ENCODE data around the gene SETD6.

Gene SETD6

GRCh38 chr16:58507963-58508670 is 7.2 kb upstream of the SETD6 start:
- ATAC-seq, result no peak

DNA sequence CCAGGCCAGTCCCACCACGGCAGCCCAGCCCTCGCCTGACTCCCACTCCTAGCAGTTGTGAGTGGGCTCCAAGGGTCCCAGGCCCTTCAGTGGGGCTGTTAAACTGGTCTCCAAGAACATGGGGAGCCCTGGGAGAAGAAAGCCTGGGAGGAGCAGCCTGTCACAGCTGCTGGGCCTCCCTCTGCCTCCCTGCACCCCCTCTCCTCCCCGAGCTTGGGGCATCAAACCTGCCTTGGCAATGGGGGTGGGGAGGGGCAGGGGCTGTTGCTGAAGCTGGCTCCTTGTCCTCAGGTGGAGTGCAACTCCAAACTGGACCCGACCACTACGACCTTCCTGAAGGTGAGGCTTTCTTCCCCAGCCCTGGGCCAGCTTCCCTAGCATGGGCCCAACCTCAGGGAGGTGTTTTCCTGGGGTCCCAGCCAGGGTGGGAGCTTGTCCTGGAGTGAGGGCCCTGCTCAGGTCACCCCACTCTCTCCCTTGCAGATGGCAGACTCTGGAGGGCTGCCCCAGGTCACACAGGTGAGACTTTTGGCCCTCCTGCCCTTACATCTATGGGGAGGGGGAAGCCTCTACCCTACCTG is 6.6 kb upstream of the SETD6 start:
- no peak for ATAC-seq

DNA sequence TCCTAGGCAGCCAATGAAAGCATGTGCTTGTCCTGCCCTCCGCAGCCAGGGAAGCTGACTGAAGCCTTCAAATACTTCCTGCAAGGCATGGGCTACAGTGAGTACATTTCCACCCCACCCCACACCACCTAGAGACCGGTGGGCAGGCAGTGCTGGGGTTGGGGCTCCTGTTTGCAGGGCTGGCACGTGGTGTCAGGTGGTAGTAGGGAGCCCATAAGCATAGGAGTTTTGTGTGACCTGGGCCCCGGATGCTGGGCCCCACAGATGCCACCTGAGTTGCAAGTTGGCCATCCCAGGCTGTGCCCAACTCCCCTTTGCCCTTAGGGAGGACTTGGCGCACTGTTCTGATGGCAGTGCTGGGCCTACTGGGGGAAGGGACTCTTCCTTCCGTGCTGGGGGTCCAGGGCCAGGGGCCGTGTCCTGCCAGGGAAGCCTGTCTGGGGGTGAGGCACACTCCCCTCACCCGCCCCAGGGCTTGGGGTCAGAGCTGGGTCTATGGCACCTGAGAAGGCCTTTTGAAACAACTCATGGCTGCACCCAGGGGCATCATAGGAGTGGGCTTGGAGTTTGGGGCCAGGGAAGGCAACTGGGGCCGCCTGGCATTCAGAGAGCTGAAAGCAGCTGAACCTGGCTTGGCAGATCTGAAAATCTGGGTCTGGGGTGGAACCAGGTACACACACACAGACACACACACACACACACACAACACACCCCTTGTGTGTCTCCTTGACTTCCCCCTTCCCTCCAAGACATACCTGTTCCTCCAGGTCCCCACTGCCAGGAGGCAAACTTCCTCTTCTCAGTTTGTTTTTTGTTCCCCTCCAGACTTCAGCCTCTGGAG is 5.8 kb upstream of the SETD6 start:
- no peak for ATAC-seq

GRCh38 chr16:58510097-58510775 is 5.1 kb upstream of the SETD6 start:
- no peak for ATAC-seq

DNA sequence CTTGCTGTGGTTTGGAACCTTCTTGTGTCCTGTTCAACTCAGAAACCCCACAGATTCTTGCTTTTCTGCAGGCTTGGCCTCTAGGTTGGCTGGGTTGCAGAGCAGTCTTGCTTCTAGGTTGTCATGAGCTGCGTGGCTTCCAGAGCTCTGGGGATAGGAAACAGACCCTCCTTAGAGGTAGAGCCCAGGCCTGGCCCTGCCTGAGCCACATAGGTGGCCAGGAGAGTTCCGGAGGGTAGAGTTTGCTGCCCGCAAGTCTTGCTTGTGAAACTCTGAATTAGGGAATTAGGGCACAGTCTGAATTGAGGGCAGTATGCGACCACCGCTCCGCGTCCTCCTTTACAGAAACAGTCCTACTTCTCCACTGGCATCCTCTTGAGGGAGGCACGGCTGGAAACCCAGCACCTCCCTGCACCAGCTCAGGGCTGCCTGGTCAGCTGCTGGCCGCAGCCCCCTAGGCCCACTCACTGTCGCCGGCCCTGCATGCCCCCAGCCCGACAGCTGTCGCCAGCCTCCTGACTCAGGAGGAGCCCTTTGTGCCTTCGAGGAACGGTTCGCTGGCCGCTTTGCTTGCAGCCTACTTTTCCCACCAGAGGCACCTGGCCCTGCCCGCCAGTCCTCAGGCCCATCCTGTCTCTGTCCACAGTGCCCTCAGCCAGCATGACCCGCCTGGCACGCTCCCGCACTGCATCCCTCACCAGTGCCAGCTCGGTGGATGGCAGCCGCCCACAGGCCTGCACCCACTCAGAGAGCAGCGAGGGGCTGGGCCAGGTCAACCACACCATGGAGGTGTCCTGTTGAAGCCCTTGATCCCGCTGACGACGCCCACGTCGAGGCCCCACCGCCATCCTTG is 4.3 kb upstream of the SETD6 start:
- ATAC-seq, result no peak

GRCh38 chr16:58511933-58512815 is 3.1 kb upstream of the SETD6 start:
- ATAC-seq, result peak; percentile 45 to 54

- ATAC-seq, result no peak
Measured at GRCh38 chr16:58513874-58514273, 1.4 kb upstream of the SETD6 start.

GRCh38 chr16:58515871-58516767 is 802 bp downstream of the SETD6 start:
- ATAC-seq, result peak; percentile 46 to 53

- no peak for ATAC-seq
Measured at GRCh38 chr16:58516768-58517107, 1.4 kb downstream of the SETD6 start.

GRCh38 chr16:58518083-58518979 is 3.0 kb downstream of the SETD6 start:
- peak; percentile 33 to 41 for ATAC-seq

GRCh38 chr16:58518980-58519368 is 3.7 kb downstream of the SETD6 start:
- no peak for ATAC-seq

GRCh38 chr16:58519707-58520106 is 4.4 kb downstream of the SETD6 start:
- ATAC-seq, result no peak

DNA sequence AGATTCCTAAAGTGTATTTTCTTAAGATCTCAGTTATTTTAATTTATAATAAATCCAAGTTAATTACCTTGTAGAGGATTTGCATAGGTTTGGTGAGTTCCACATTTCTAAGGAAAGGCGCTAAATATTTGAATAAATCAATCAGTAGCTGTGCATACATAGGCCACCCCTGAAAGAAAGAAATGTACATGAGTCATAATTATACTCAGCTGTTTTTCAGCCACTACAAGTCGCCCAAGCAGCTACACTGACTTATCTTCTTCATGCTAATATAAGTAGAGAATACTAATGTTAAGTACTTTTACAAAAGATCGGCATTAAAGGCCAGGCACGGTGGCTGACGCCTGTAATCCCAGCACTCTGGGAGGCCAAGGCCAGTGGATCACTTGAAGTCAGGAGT is 14.9 kb downstream of the SETD6 start:
- no peak for ATAC-seq

DNA sequence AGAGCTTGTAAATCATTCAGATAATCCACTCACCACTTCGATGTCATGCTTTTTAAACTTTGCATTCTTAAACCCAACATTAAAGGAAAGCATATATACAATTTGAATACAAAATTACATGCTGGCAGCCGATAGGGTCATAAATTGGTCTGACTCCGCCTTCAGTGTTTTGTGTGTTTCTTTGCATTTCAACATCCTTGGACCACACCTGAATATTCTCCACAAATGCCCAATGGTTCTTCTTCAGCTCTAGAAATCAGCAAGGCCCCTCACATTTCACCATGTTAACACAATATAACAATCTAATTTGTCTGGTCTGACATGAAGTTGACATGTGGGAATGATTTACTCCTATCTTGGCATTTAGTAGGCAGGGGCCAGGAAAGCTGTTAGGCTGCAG is 17.1 kb downstream of the SETD6 start:
- no peak for ATAC-seq

GRCh38 chr16:58533751-58534470 is 18.6 kb downstream of the SETD6 start:
- ATAC-seq, result no peak

DNA sequence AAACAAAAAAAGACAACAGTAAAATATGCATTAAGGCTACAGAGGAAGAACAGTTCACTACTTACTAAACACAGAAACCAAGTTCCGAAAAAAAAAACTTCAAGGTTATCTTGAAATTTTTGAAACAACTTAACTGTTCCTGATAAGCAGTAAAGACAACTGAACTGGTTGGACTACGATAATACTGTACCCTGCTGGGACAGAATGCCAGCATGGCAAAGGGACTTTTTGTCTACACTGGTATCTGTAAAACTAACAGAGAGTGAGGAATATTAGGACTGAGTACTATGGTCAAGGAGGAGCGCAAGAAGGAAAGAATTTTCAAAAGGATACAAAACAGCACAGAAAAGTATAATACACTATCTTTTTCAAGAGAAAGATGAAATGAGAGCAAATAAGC is 19.8 kb downstream of the SETD6 start:
- ATAC-seq, result no peak

- no peak for ATAC-seq
Measured at GRCh38 chr16:58536278-58536677, 21.0 kb downstream of the SETD6 start.

DNA sequence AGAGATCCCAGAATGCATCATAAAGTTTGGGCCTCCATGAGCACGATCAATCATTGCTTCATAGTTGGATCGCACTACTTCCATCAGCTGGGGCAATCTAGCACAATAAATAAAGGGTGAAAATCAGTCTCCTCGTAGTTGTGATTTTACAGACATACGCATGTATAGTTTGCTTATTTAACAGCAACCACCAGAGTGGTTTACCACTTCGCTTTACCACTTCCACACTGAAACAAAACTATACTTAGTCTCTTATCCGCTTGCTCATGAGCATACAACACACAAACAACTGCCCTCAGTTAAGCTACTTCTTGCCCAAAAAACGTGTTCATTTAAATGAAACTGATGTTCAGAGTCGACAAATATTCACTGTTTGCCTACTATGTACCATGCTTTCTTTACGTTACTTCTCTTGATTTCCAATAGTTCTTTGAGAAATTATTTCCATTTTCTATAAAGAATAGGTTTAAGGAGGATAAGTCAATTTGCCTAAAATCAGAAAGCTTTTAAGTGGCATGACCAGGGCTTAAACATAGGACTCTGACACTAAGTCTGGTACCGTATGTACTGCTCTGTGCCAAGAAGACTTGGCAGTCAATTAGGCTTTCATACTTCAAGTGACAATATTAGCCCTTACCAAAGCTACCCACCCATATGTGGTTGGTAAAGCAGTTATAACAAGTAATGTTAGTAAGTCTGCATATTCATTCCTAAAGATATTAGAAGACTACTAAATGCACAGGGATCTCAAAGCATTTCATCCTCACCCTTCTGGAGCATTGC is 22.0 kb downstream of the SETD6 start:
- ATAC-seq, result peak in 1 of 2 donors; percentile 20
